Subcutaneous adipose tissue (tissue), 4 donors: ENCODE results near the gene ETS1. TPM values are rescaled to one million over a fixed set of nuclear protein-coding genes. Genes with fewer than 3 reads are reported as not detected.

Experiments
- total RNA-seq, 4 donors: library from RNA; depleted of rRNA; stranded (reverse); fragments of >200 nt; gene quantifications; one replicate each; pipeline ENCODE4 v1.1.0, GENCODE V29; 2016
- TF ChIP-seq, protein P1 (sequence below): fragments of 450-650 bp; IDR thresholded peaks from one replicate; pipeline ENCODE4 v1.5.1; 2016; ENCODE audit warnings: low read depth, mild to moderate bottlenecking, control low read depth, antibody characterized with exemption, moderate library complexity

The ETS1 gene
- 100 to 1,000 TPM in 2 of 4 donors, 10 to 100 TPM in 2; 57.6 to 149 (median 96.7) TPM for total RNA-seq

DNA sequence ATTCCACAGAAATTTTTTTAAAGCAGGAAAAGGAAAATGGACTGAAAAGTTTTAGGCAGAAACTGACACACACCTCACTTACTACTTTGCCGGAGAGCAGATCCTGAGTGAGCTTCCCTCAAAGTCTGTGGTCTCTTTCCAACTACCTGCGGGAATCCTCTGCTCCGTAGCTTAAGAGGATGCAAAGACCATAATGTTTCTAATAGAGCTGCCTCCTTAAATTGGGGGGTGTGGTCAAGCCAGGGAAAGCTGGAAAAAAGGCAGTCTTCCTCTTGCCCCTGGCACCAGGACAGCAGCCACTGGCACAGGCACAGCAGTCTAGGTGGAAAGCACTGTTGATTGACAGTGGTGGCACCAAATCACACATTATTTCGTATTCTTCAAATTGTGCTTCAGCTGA lies at the start of gene ETS1:
TSS of gene ETS1 (minus strand) at position 144 of the 400 bp plus-strand sequence. CDS start 14,428 bp downstream, outside the sequence.
- TF ChIP-seq, protein P1, sequence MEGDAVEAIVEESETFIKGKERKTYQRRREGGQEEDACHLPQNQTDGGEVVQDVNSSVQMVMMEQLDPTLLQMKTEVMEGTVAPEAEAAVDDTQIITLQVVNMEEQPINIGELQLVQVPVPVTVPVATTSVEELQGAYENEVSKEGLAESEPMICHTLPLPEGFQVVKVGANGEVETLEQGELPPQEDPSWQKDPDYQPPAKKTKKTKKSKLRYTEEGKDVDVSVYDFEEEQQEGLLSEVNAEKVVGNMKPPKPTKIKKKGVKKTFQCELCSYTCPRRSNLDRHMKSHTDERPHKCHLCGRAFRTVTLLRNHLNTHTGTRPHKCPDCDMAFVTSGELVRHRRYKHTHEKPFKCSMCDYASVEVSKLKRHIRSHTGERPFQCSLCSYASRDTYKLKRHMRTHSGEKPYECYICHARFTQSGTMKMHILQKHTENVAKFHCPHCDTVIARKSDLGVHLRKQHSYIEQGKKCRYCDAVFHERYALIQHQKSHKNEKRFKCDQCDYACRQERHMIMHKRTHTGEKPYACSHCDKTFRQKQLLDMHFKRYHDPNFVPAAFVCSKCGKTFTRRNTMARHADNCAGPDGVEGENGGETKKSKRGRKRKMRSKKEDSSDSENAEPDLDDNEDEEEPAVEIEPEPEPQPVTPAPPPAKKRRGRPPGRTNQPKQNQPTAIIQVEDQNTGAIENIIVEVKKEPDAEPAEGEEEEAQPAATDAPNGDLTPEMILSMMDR, result no peak

DNA sequence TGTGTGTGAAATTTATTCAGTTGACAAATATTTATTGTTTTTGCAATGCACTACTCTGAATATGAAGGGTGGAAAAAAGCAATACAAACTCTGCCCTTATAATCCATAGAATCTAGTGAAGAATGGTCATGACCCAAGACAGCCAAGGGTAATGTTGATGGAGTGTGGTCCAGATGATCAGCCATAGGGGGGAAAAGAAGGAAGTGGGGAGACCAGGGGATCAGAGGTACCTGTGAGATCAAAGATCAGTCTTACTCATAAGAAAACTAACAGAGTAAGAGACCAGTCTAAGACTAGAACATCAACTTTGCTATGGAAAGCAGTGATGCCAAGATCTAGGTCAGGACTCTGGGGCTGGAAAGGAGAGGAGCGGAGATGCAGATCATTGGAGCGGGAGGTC lies 47.0 kb upstream of the ETS1 start:
- TF ChIP-seq, protein P1, result no peak

GRCh38 chr11:128633384-128633965 lies 46.1 kb upstream of the ETS1 start:
- TF ChIP-seq, protein P1, result no peak

DNA sequence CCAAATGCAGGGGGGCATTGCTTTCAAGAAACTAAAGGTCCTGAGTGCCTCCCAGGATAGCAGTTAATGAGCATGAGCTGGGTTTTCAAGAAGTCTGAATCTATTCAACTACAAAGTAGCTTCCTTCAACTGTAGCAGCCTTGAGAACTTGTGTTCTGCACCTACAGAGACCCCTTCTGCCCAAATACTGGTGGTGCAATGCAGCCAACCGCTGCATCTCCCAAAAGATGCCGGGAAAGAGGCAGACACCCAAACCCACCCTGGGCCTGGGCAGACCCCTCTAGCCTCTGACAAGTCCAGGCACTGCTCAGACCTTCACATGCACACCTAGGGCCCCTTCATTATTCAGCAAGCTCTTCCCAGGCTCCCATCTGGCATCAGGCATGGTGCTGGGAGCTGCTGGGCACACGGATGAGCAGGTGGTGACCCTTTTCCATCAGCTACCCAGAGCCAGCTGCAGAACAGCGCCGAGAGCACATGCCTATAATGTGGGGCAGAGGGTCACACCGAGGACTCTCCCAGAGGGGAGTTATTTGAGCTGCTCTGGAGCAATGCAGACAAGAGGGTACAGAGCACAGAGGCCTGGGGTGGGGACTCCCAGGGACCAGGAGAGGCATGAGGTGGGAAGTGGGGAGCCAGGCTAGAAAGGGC lies 44.9 kb upstream of the ETS1 start:
- TF ChIP-seq, protein P1, result no peak

GRCh38 chr11:128630367-128631230 lies 43.2 kb upstream of the ETS1 start:
- TF ChIP-seq, protein P1, result no peak

DNA sequence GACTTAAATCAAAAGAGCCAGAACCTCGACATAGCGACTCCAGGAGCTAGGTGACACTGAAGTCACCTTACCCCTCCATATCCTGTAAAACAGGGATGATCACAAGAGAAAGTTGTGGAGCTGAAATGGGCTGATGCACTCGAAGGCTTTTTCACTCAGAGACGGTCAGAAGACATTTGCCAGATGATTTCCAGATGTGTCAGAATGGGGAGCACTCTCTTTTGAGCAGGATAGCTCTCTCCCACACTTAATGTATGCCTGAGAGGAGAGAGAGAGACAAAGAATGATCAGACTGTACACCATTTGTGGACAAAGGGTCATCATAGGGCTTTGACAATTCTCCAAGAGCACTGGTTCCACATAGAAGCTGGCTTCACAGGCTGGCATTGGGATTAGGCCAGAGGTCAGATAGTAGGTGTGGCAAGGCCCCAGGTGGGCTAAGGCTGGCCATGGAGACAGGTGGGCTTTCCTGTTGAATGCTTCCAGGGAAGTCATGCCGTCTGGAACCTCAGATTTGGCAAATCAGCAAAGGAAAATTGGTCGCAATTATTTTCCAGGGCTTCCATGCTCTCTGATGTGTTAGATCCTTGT lies 42.3 kb upstream of the ETS1 start:
- TF ChIP-seq, protein P1, result no peak
